NCI-H526 treated with DMSO at 0.1 percent for 48 hours (cell line): ENCODE measurements around the gene PTPN6.
"Not testable (repeated sequence)": the region's sequence is repeated elsewhere in the genome, so short reads cannot be mapped to it uniquely, and the experiment has no call there.

Source experiments
- DNase-seq: peaks from one replicate; lab custom pipeline; 2025; lab: John Stamatoyannopoulos, UW

The PTPN6 gene

GRCh38 chr12:6950811-6951540, at the start of gene PTPN6:
PTPN6 (plus strand) TSS chr12:6951356; CDS start chr12:6951513, 157 bp downstream.
- DNase-seq = no peak

GRCh38 chr12:6902448-6902847, 48.7 kb upstream of the PTPN6 start:
- DNase-seq = no peak

- DNase-seq = no peak
Measured at GRCh38 chr12:6903722-6904121, 47.4 kb upstream of the PTPN6 start.

GRCh38 chr12:6904280-6905276, 46.6 kb upstream of the PTPN6 start, which contains the start of gene LRRC23:
LRRC23 (plus strand) TSS chr12:6904822; CDS start chr12:6905634, 812 bp downstream.
- peak; percentile 94 for DNase-seq

- DNase-seq = no peak
Measured at GRCh38 chr12:6905414-6906040, 45.6 kb upstream of the PTPN6 start.

- DNase-seq = not testable (repeated sequence)
Measured at GRCh38 chr12:6908141-6908540, 43.0 kb upstream of the PTPN6 start.

- DNase-seq = no peak
Measured at GRCh38 chr12:6909421-6910145, 41.6 kb upstream of the PTPN6 start.

GRCh38 chr12:6912164-6912935, 38.8 kb upstream of the PTPN6 start:
- no peak for DNase-seq

- peak; percentile 52 for DNase-seq
Measured at GRCh38 chr12:6914246-6914946, 36.8 kb upstream of the PTPN6 start, which contains the start of gene ENO2. ENO2 (plus strand) TSS chr12:6914580; CDS start chr12:6915833, 1,253 bp downstream.

GRCh38 chr12:6914947-6915788, 36.0 kb upstream of the PTPN6 start:
- no peak for DNase-seq

- no peak for DNase-seq
Measured at GRCh38 chr12:6915789-6916285, 35.3 kb upstream of the PTPN6 start.

GRCh38 chr12:6916426-6917200, 34.5 kb upstream of the PTPN6 start:
- DNase-seq = no peak

- DNase-seq = no peak
Measured at GRCh38 chr12:6917491-6918231, 33.5 kb upstream of the PTPN6 start.

- DNase-seq = no peak
Measured at GRCh38 chr12:6919588-6919987, 31.6 kb upstream of the PTPN6 start.

GRCh38 chr12:6921539-6921938, 29.6 kb upstream of the PTPN6 start:
- no peak for DNase-seq

- no peak for DNase-seq
Measured at GRCh38 chr12:6921996-6922946, 28.9 kb upstream of the PTPN6 start.
